Skin epidermis (tissue), 12 donors: ENCODE data around the gene NKAIN2.

Experiments used
- H3K27ac ChIP-seq, 21 experiments: fragments of 200-600 bp; sonication (generic) in 11 of 21; one replicate each; pipeline ENCODE4 v1.5.0; 2020; ENCODE audit warnings: mild to moderate bottlenecking in 3 of 21, inconsistent platforms in 2 of 21, moderate library complexity in 2 of 21
- H3K4me3 ChIP-seq, 7 experiments: fragments of 200-600 bp; sonication (generic) in 2 of 7; one replicate each; pipeline ENCODE4 v1.5.0; 2020; ENCODE audit warnings: inconsistent platforms in 2 of 7, mild to moderate bottlenecking in 2 of 7, moderate library complexity in 1 of 7

Gene NKAIN2

GRCh38 chr6:123805921-123806320 lies 2.3 kb downstream of the NKAIN2 start:
- Histone ChIP-seq H3K27ac (no peak overlapping the region), H3K4me3 (no peak overlapping the region)

DNA sequence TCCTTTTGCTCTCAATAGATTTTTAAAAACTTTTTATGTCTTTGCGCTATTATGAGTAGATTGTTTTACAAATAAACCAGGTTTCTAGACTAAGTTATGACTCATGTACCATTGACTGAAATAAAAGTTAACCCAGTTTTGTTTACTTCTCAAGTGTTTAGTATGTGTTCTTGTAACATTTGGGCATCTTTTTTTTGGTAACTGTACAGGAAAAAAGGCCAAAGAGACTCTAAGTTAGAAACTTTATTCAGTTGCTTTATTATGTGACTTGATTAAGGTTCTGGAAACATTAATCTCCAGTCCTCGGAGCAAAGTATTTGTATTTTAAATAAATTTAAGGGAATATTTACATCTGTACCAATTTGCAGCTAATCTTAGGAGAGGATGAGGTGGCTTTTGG lies 2.9 kb downstream of the NKAIN2 start:
- Histone ChIP-seq H3K4me3 (no peak overlapping the region), H3K27ac (no peak overlapping the region)

- H3K27ac ChIP-seq = no peak overlapping the region
- H3K4me3 ChIP-seq = no peak overlapping the region
Measured at GRCh38 chr6:123808556-123808955, 4.9 kb downstream of the NKAIN2 start.

DNA sequence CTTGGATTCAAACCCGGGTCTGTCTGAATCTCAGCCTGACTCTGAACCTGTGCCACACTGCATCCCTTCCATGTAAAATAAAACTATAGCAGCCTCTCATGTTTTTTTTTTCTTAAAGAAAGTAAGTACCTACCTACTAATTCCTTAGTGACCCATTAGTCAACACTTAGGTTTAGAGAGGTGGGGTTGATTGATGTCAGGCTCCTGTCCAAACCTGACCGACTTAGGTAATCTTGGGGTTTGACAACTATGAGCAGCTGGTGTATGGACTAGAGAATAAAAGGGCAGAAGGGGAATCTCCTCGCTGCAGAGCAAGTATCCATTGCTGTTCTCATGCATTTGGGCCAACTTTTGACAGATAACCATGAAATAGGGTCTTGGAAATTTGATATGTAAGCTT lies 6.5 kb downstream of the NKAIN2 start:
- H3K27ac ChIP-seq = no peak overlapping the region
- no peak overlapping the region for H3K4me3 ChIP-seq

- H3K27ac ChIP-seq = no peak overlapping the region
- no peak overlapping the region for H3K4me3 ChIP-seq
Measured at GRCh38 chr6:123810948-123811347, 7.3 kb downstream of the NKAIN2 start.

DNA sequence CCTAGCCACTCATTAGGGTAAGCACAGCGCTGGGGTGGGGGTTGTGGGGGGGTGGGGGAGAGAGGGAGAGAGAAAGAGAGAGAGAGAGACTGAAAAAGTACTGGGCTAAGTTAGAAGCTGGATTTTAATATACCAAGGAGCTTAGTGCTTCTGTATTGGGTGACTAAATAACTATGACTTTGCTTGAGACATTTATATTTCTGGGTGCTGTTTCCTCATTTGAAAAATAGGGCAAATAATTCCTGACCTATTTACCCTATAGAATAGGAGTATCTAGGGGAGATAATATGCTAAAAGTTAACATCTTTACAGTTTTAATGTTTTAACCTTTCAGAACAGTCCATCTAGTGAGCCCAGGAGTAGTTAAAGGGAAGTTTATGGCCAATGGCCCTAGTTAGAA lies 7.7 kb downstream of the NKAIN2 start:
- H3K4me3 ChIP-seq = no peak overlapping the region
- no peak overlapping the region for H3K27ac ChIP-seq

GRCh38 chr6:123812621-123813020 lies 9.0 kb downstream of the NKAIN2 start:
- H3K27ac ChIP-seq = no peak overlapping the region
- no peak overlapping the region for H3K4me3 ChIP-seq

- H3K4me3 ChIP-seq = no peak overlapping the region
- no peak overlapping the region for H3K27ac ChIP-seq
Measured at GRCh38 chr6:123821112-123821511, 17.4 kb downstream of the NKAIN2 start.

DNA sequence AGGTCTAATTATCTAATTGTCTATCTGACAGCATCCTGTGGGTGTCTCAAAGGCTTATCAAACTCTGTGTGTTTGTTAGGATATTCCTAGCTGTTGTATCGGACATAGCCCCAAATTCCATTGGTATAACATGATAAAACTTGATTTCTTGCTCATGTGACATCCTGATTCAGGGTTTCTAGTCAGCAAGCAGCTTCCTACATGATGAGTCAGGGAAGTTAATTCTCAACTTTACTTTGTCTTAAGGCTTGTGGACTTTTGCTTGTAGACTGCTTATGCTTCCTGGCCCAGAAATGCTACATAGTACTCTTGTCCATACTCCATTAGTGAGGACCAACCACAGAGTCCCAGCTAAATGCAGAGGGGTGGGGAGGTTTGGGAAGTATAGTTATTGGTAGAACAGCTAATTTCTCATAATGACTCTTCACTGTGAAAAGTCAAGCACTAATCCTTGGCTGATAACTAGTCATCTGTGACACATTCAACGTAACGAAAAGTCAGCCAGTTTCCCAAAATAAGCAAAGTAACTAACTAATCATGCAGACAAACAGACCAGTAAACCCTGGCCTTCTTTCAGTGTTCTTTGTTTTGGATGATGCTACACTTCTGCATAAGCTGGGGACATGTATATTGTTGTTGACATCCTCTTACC lies 25.8 kb downstream of the NKAIN2 start:
- H3K4me3 ChIP-seq = no peak overlapping the region
- H3K27ac ChIP-seq = no peak overlapping the region

GRCh38 chr6:123830120-123830519 lies 26.5 kb downstream of the NKAIN2 start:
- Histone ChIP-seq H3K4me3 (no peak overlapping the region), H3K27ac (no peak overlapping the region)

DNA sequence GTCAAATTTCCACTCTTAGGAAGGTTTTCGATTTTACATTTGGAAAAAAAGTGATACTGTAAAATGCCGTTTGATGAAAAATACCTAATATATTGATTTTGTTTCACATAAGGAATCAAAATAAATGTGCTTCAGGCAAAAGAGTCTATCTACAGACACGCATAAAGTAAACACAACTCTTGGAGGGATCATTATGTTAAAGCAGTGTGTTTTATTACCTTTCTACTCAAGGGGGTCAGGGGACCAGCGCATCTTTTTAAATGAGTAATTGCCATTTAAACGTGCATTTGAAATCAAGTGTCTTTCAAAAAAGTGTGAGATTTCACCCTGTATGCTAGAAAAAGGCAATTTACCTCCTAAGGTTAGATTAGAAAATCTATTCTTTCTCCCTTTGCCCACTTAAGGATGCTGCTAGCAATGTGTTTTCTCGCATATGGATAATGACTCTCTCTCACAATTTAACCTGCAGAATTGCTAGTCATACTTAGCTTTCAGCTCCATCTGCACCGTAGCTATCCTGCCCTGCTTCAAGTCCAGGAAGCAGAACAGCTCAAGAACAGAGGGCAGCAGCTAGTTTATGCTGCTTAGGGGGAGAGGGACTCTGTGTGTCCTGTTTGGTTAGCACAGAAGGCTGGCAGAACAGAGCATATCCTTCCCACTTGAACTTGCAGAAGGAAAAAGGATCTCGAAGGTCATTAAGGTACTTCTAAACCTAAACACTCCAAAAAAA lies 35.0 kb downstream of the NKAIN2 start:
- no peak overlapping the region for H3K27ac ChIP-seq
- H3K4me3 ChIP-seq = no peak overlapping the region

DNA sequence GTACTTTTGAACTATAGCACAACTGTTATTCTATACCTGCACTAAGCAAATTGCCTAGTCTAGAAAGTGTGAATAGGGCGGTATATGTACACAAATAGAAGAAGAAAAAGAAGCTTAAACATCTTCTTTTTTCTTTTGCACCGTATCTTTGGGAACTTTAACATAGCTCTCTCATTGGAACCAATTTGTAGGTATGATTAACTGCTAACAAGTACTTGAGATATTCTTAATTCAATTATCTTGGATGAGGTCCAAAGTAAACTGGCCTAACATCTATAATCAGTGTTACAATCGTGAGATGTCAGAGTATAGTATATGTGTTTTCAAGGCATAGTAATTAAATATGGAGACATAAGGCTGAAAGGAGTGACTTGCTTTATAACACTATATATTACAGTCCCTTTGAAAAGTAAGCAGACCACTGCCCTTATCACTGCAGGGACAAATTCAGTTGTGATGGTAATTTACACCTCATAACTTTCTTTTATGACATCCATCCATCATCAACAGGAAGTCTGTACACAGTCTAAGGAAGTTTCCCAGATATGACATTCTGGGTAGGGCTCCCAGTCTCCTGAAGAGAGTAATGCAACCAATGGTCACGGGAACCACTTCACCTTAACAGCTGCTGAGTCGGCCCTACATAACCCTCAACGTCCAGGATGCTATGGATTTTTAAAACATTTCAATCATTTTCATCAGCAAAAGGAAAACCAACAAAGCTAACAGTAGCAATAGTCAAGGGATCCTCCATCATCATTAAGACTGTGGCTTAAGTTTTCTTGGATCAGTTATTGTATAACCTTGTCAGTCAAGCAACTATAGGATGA lies 37.6 kb downstream of the NKAIN2 start:
- H3K4me3 ChIP-seq = no peak overlapping the region
- H3K27ac ChIP-seq = no peak overlapping the region

- Histone ChIP-seq H3K4me3 (no peak overlapping the region), H3K27ac (no peak overlapping the region)
Measured at GRCh38 chr6:123844011-123844410, 40.3 kb downstream of the NKAIN2 start.

DNA sequence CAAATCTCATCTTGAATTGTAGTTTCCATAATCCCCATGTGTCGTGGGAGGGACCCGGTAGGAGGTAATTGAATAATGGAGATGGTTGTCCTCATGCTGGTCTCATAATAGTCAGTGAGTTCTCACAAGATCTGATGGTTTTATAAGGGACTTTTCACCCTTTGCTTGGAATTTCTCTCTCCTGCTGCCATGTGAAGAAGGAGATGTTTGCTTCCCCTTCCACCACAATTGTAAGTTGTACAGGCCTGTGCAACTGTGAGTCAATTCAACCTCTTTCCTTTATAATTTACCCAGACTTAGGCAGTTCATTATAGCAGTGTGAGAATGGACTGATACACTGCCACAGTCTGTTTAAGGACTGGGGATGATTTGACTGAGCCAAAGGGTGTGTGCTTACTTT lies 44.7 kb downstream of the NKAIN2 start:
- no peak overlapping the region for H3K4me3 ChIP-seq
- no peak overlapping the region for H3K27ac ChIP-seq

DNA sequence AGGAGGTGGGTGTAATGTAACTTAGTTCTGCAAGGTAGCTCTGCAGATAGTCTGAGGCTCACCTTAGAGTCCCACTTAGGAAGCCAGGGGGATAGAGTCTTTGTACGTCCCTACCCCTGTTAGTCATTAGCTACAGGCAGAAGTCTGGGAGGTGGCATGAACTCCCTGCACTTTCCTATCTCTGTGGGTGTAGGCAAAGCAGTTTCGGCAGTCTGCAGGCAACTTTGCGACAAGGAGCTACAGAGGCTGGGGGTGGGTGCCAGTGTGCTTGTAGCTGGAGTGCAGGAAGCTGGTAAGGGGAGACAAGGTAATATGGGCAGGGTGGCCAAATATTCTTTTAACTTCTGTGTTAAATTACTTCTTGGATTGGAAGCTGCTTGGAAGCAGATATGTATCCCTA lies 45.7 kb downstream of the NKAIN2 start:
- Histone ChIP-seq H3K4me3 (no peak overlapping the region), H3K27ac (no peak overlapping the region)

DNA sequence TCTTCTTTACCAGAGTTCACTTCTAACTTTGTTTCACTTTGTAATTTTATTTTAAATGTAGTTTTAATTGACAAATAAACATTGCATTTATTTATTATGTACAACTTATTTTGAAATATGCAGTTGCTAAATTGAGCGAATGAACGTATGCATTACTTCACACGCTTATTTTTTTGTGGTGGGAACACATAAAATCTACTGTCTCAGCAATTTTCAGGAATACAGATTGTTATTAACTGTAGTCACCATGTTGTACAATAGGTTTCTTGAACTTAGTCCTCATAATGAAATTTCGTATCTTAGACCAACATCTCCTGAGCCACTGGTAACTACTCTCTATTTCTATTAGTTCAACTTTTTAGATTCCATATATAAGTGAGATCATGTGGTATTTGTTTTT lies 46.9 kb downstream of the NKAIN2 start:
- Histone ChIP-seq H3K27ac (no peak overlapping the region), H3K4me3 (no peak overlapping the region)

- Histone ChIP-seq H3K27ac (no peak overlapping the region), H3K4me3 (no peak overlapping the region)
Measured at GRCh38 chr6:123854201-123854600, 50.5 kb downstream of the NKAIN2 start.

GRCh38 chr6:123855506-123855905 lies 51.8 kb downstream of the NKAIN2 start:
- Histone ChIP-seq H3K27ac (no peak overlapping the region), H3K4me3 (no peak overlapping the region)

DNA sequence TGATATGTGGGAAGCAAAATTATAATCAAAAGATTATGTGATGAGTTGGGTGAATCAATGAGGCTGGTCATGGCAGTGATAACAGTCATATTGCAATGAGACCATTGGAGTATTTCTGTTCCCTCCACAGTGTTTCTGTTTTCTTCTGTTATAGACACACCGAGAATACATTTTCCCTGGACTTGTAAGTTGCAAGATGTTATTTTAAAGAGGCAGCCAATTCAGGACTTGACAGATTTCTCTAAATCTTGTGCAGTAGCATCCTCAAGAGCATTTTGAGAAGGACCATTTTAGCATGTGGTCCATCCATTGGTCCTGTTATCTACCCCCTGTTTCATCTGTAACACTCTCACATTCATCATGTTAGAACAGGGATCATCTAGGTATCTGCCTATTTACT lies 55.6 kb downstream of the NKAIN2 start:
- Histone ChIP-seq H3K4me3 (no peak overlapping the region), H3K27ac (no peak overlapping the region)

DNA sequence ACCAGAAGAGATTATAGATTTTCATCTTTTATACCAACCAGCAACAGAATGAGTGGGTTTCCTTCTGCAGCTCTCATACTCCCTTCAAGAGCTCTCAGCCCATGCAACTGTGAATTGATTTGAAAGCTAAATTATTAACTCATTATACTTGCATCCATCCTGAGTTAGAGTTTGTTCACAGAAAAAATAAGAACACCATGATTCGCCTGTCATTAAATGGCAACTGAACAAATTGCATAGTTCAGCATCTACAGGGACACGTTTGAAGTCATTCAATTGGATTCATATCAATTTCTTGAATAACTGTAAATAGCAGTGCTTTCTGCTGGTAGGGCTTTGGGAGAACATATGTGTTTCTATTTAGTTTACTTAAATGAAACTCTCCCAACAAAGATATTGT lies 65.7 kb downstream of the NKAIN2 start:
- Histone ChIP-seq H3K4me3 (no peak overlapping the region), H3K27ac (no peak overlapping the region)

- Histone ChIP-seq H3K27ac (no peak overlapping the region), H3K4me3 (no peak overlapping the region)
Measured at GRCh38 chr6:123873974-123874373, 70.3 kb downstream of the NKAIN2 start.
